Astrocyte (in vitro differentiated cells and primary cell): ENCODE data around the gene CCDC187.

Experiments used
- CTCF ChIP-seq: IDR thresholded peaks from 2 replicates; pipeline ENCODE4 v1.5.1; 2011; ENCODE audit warnings: low read depth, mild to moderate bottlenecking, inconsistent platforms, low read length, moderate library complexity; ENCODE audit not compliant: insufficient read depth
- EZH2 ChIP-seq: IDR thresholded peaks from 2 replicates; pipeline ENCODE4 v1.6.1; 2012; ENCODE audit warnings: mild to moderate bottlenecking, low read length, inconsistent platforms; ENCODE audit not compliant: insufficient read depth

GRCh38 chr9:136286359-136286986, 17.4 kb downstream of the CCDC187 start:
- TF ChIP-seq CTCF = no peak
- TF ChIP-seq EZH2 = no peak
